Panc1 (cell line): ENCODE measurements around the gene GBP1. TPM values are rescaled to one million over a fixed set of nuclear protein-coding genes. Genes with fewer than 3 reads are reported as not detected.

Experiments
- ATAC-seq: fragments of 200-7000 bp; cut with Tn5 transposase; 2 replicates; pipeline ENCODE4 v1.9.1; 2020; ENCODE audit warnings: mild to moderate bottlenecking, moderate library complexity
- BruUV-seq: library from RNA; stranded (reverse); fragments of 400-500 nt; replicated peaks from 2 replicates; lab custom pipeline; 2021; lab: Mats Ljungman, UMichigan
- CTCF ChIA-PET: fragments of 300-600 bp; sonication (Branson Sonifier 250); formaldehyde crosslinking; loops from one replicate; lab custom pipeline; 2022; ENCODE audit warnings: antibody characterized with exemption; lab: Charles Lee
- POLR2A ChIA-PET: fragments of 300-600 bp; sonication (Branson Sonifier 250); formaldehyde crosslinking; loops from one replicate; lab custom pipeline; 2022; ENCODE audit warnings: antibody characterized with exemption; lab: Charles Lee
- DNase-seq: peaks from one replicate; pipeline ENCODE4 v3.0.0-alpha.2; 2010; ENCODE audit warnings: low read depth, low spot score
- H3K27ac ChIP-seq: 2 replicates; pipeline ENCODE4 v1.5.1; 2011; ENCODE audit warnings: mild to moderate bottlenecking, low read length, inconsistent platforms
- H3K27me3 ChIP-seq: fragments of 200-500 bp; sonication (Bioruptor generic); 2 replicates; pipeline ENCODE4 v1.6.0; 2014; ENCODE audit warnings: low read length, inconsistent platforms; ENCODE audit not compliant: control insufficient read depth, insufficient read depth
- H3K36me3 ChIP-seq: fragments of 200-500 bp; sonication (Bioruptor generic); 2 replicates; pipeline ENCODE4 v1.5.1; 2014; ENCODE audit warnings: inconsistent platforms, mild to moderate bottlenecking, low read length, moderate library complexity; ENCODE audit not compliant: control insufficient read depth, insufficient read depth
- H3K4me1 ChIP-seq: 2 replicates; pipeline ENCODE4 v1.5.1; 2011; ENCODE audit warnings: inconsistent platforms, mild to moderate bottlenecking, low read length, moderate library complexity; ENCODE audit not compliant: control insufficient read depth, insufficient read depth
- H3K4me3 ChIP-seq, 2 experiments: 2 replicates each; pipeline ENCODE4 v1.5.1; 2011 to 2012; ENCODE audit warnings: low read depth in 2 of 2, low read length in 2 of 2, mild to moderate bottlenecking in 2 of 2, inconsistent platforms in 1 of 2, moderate library complexity in 1 of 2
- H3K9me3 ChIP-seq: fragments of 200-500 bp; sonication (Bioruptor generic); 2 replicates; pipeline ENCODE4 v1.5.1; 2014; ENCODE audit warnings: low read depth, mild to moderate bottlenecking, inconsistent platforms, low read length, moderate library complexity; ENCODE audit not compliant: control insufficient read depth, insufficient read depth
- CTCF ChIP-seq: fragments of 450-650 bp; IDR thresholded peaks from 2 replicates; pipeline ENCODE4 v1.5.1; 2017; ENCODE audit warnings: mild to moderate bottlenecking
- POLR2AphosphoS5 ChIP-seq: IDR thresholded peaks from 2 replicates; pipeline ENCODE4 v1.6.1; 2012; ENCODE audit warnings: mild to moderate bottlenecking, low read depth, low read length, moderate library complexity
- REST ChIP-seq, 2 experiments: IDR thresholded peaks; 2 replicates each; pipeline ENCODE4 v1.6.1; 2011 to 2012; ENCODE audit warnings: low read depth in 2 of 2, control low read depth in 1 of 2, low read length in 1 of 2, mild to moderate bottlenecking in 1 of 2, moderate library complexity in 1 of 2; ENCODE audit not compliant: insufficient read depth in 1 of 2
- SIN3A ChIP-seq: IDR thresholded peaks from 2 replicates; pipeline ENCODE4 v1.6.1; 2012; ENCODE audit warnings: low read depth, mild to moderate bottlenecking, low read length, moderate library complexity, borderline replicate concordance; ENCODE audit not compliant: insufficient read depth
- TCF7L2 ChIP-seq: IDR thresholded peaks from 2 replicates; pipeline ENCODE4 v1.6.1; 2011; ENCODE audit warnings: mild to moderate bottlenecking, low read depth, low read length, inconsistent platforms
- in situ Hi-C: cut with HindIII; loops from 2 replicates; pipeline ENCODE4 v1.10.0; 2016; ENCODE audit warnings: low sequenced_read_pairs, low pct_unique_long_range_greater_than_20kb
- intact Hi-C: fragments of 100-400 bp; cut with micrococcal nuclease; formaldehyde crosslinking; loops from one replicate; pipeline ENCODE4 v1.10.0; 2022; ENCODE audit not compliant: unreplicated experiment
- total RNA-seq: library from RNA; stranded (reverse); gene quantifications from one replicate; pipeline ENCODE4 v1.2.1, GENCODE V29; 2021; ENCODE audit not compliant: unreplicated experiment

The GBP1 gene
- total RNA-seq, 1 experiment from 2014 or later, result 0.80 TPM

GRCh38 chr1:89089962-89090361 lies 25.0 kb upstream of the GBP1 start:
- intact Hi-C loops (loop anchor here (5.0 kb wide), 1 partner anchor 367 kb away; no protein-coding TSS in a partner anchor), in situ Hi-C loops (no loop called here)
- no peak overlapping the region for H3K27ac ChIP-seq
- H3K9me3 ChIP-seq, result no peaks in the 10 kb centered on the region
- TF ChIP-seq POLR2AphosphoS5, result no peak
- TF ChIP-seq SIN3A, result no peak
- TF ChIP-seq REST (IDR thresholded peaks at IDR 0.05; ENCODE audit: insufficient read depth in 1 of 2, low read depth in 2 of 2, low read length in 1 of 2), result no peak
- no peak for TF ChIP-seq TCF7L2
- no peak for TF ChIP-seq CTCF
- no TSS peak for BruUV-seq
- no peak for DNase-seq
- ATAC-seq, result no peak
- H3K4me3 ChIP-seq, result no peak overlapping the region
- no peaks in the 10 kb centered on the region for H3K36me3 ChIP-seq
- POLR2A ChIA-PET, result no interaction called here
- CTCF ChIA-PET, result no interaction called here
- H3K4me1 ChIP-seq, result no peaks in the 10 kb centered on the region
- H3K27me3 ChIP-seq, result 0 out of 2 replicates have a peak, but pooled peaks cover 3% of the 10 kb centered on the region

- H3K27ac ChIP-seq, result no peak overlapping the region
- POLR2A ChIA-PET, result no interaction called here
- DNase-seq, result no peak
- H3K27me3 ChIP-seq, result 0 out of 2 replicates have a peak, but pooled peaks cover 3% of the 10 kb centered on the region
- BruUV-seq, result no TSS peak
- no peak for TF ChIP-seq REST (IDR thresholded peaks at IDR 0.05; ENCODE audit: insufficient read depth in 1 of 2, low read depth in 2 of 2, low read length in 1 of 2)
- TF ChIP-seq POLR2AphosphoS5, result no peak
- no peak for TF ChIP-seq SIN3A
- no peak for TF ChIP-seq CTCF
- no peak for TF ChIP-seq TCF7L2
- H3K4me1 ChIP-seq, result no peaks in the 10 kb centered on the region
- peak overlapping the region in 1 of 2 experiments; percentile 23; a peak in 2 of 4 replicates for H3K4me3 ChIP-seq
- intact Hi-C loops, result loop anchor here (5.0 kb wide), 1 partner anchor 369 kb away; no protein-coding TSS in a partner anchor
- H3K36me3 ChIP-seq, result no peaks in the 10 kb centered on the region
- no peaks in the 10 kb centered on the region for H3K9me3 ChIP-seq
- in situ Hi-C loops, result no loop called here
- CTCF ChIA-PET, result no interaction called here
- no peak for ATAC-seq
These were observed 23.6 kb upstream of the GBP1 start for GRCh38 chr1:89088572-89088971.
